Measurements from ENCODE around the gene AADAT. TPM values are rescaled to one million over a fixed set of nuclear protein-coding genes. Genes with fewer than 3 reads are reported as not detected.

AADAT gene
- total RNA-seq, 1 experiment from 2014 or later = 6.4 TPM

- BruUV-seq (replicated peaks) = no TSS peak
- CTCF ChIA-PET = interaction anchor here (0.6 to 0.9 kb wide), 2 partner anchors 169 to 258 kb away, joined by 3 read pairs; no protein-coding TSS in a partner anchor
- Mint-ChIP-seq H3K4me1 (ENCODE audit: insufficient read depth, unreplicated experiment) (peaks cover 6% of the 10 kb centered on the region), H3K4me3 (ENCODE audit: unreplicated experiment) (peak overlapping the region; percentile 81), H3K27me3 (ENCODE audit: insufficient read depth, unreplicated experiment) (no peaks in the 10 kb centered on the region), H3K27ac (ENCODE audit: low read depth, unreplicated experiment) (no peak overlapping the region), H3K36me3 (ENCODE audit: insufficient read depth, unreplicated experiment) (no peaks in the 10 kb centered on the region), H3K9me3 (ENCODE audit: unreplicated experiment) (no peaks in the 10 kb centered on the region)
- no peak for TF ChIP-seq CTCF (IDR thresholded peaks at IDR 0.05; ENCODE audit: unreplicated experiment)
- POLR2A ChIA-PET = no interaction called here
- DNase-seq (ENCODE audit: unreplicated experiment) = no peak
- intact Hi-C loops (cut with micrococcal nuclease) = loop anchor here (2.0 kb wide), 1 partner anchor 478 kb away; the partner anchor contains the start of gene NEK1
These were observed 1.4 kb upstream of the AADAT start for GRCh38 chr4:170091069-170091696.

GRCh38 chr4:170090352-170091052 is 746 bp upstream of the AADAT start:
- no TSS peak for BruUV-seq (replicated peaks)
- ChIA-PET POLR2A (interaction anchor here (0.7 kb wide), 1 partner anchor 788 kb away, joined by 4 read pairs; no protein-coding TSS in a partner anchor), CTCF (no interaction called here)
- intact Hi-C loops (cut with micrococcal nuclease) = loop anchor here (1.0 to 2.0 kb wide), 2 partner anchors 280 to 478 kb away; partner anchors contain the start of gene NEK1
- no peak for DNase-seq (ENCODE audit: unreplicated experiment)
- Mint-ChIP-seq H3K27ac (ENCODE audit: low read depth, unreplicated experiment) (peak overlapping the region; percentile 61), H3K4me1 (ENCODE audit: insufficient read depth, unreplicated experiment) (peaks cover 6% of the 10 kb centered on the region), H3K9me3 (ENCODE audit: unreplicated experiment) (no peaks in the 10 kb centered on the region), H3K27me3 (ENCODE audit: insufficient read depth, unreplicated experiment) (no peaks in the 10 kb centered on the region), H3K36me3 (ENCODE audit: insufficient read depth, unreplicated experiment) (no peaks in the 10 kb centered on the region), H3K4me3 (ENCODE audit: unreplicated experiment) (peak overlapping the region; percentile 81)
- no peak for TF ChIP-seq CTCF (IDR thresholded peaks at IDR 0.05; ENCODE audit: unreplicated experiment)

GRCh38 chr4:170089274-170089667 is 485 bp downstream of the AADAT start:
- ChIA-PET CTCF (interaction anchor here (0.5 to 3.7 kb wide), 9 partner anchors 9 to 500 kb away, joined by 3 to 18 read pairs (median 3); partner anchors contain the start of gene HPF1), POLR2A (interaction anchor here (0.6 kb wide), 1 partner anchor 292 kb away, joined by 3 read pairs; no protein-coding TSS in a partner anchor)
- Mint-ChIP-seq H3K27me3 (ENCODE audit: insufficient read depth, unreplicated experiment) (no peaks in the 10 kb centered on the region), H3K4me1 (ENCODE audit: insufficient read depth, unreplicated experiment) (peaks cover 6% of the 10 kb centered on the region), H3K9me3 (ENCODE audit: unreplicated experiment) (no peaks in the 10 kb centered on the region), H3K27ac (ENCODE audit: low read depth, unreplicated experiment) (no peak overlapping the region), H3K36me3 (ENCODE audit: insufficient read depth, unreplicated experiment) (peaks cover under 1% of the 10 kb centered on the region), H3K4me3 (ENCODE audit: unreplicated experiment) (peak overlapping the region; percentile 81)
- no peak for TF ChIP-seq CTCF (IDR thresholded peaks at IDR 0.05; ENCODE audit: unreplicated experiment)
- peak; percentile 49 for DNase-seq (ENCODE audit: unreplicated experiment)
- BruUV-seq (replicated peaks) = no TSS peak
- intact Hi-C loops (cut with micrococcal nuclease) = no loop called here

GRCh38 chr4:170088716-170089115 is 1.0 kb downstream of the AADAT start:
- Mint-ChIP-seq H3K4me3 (ENCODE audit: unreplicated experiment) (peak overlapping the region; percentile 81), H3K36me3 (ENCODE audit: insufficient read depth, unreplicated experiment) (peaks cover 6% of the 10 kb centered on the region), H3K9me3 (ENCODE audit: unreplicated experiment) (no peaks in the 10 kb centered on the region), H3K27me3 (ENCODE audit: insufficient read depth, unreplicated experiment) (no peaks in the 10 kb centered on the region), H3K27ac (ENCODE audit: low read depth, unreplicated experiment) (no peak overlapping the region), H3K4me1 (ENCODE audit: insufficient read depth, unreplicated experiment) (peaks cover 6% of the 10 kb centered on the region)
- DNase-seq (ENCODE audit: unreplicated experiment) = no peak
- intact Hi-C loops (cut with micrococcal nuclease) = no loop called here
- CTCF ChIA-PET = interaction anchor here (0.6 to 3.7 kb wide), 9 partner anchors 8 to 500 kb away, joined by 3 to 18 read pairs (median 3); no protein-coding TSS in a partner anchor
- TSS peak; percentile 19 for BruUV-seq (replicated peaks)
- POLR2A ChIA-PET = interaction anchor here (0.6 to 0.8 kb wide), 2 partner anchors 63 to 291 kb away, joined by 3 read pairs; partner anchors contain the start of gene MFAP3L
- TF ChIP-seq CTCF (IDR thresholded peaks at IDR 0.05; ENCODE audit: unreplicated experiment) = no peak

Data from MCF 10A (cell line).